Measurements from ENCODE around the gene ZFX. TPM values are rescaled to one million over a fixed set of nuclear protein-coding genes. Genes with fewer than 3 reads are reported as not detected.

The ZFX gene
- total and polyA plus RNA-seq, 10 of the 15 experiments (the other 5 are each of a cell fraction or from before 2014, with no cell fraction given), result 6.8 to 40.9 (median 24.6) TPM

DNA sequence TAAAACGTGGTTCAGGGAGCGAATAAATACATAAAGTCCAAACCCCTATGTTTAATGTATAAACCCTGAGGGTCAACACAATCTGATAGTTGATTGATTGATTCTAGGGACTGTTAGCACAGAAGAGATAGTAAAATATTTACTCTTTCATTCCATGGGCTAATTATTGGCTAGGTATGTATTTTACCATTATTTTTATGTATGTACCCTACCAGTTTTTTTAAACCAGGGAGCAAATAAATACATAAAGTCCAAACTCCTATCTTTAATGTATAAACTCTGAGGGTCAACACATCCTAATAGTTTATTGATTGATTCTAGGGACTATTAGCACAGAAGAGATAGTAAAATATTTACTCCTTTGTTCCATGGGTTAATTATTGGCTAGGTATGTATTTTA lies 40.0 kb downstream of the ZFX start (continued):
- TF ChIP-seq CHD1 (IDR thresholded peaks at IDR 0.05; ENCODE audit: low read depth, low read length) (no peak), NFYB (IDR thresholded peaks at IDR 0.05; ENCODE audit: insufficient read depth, low read depth, low read length) (no peak), EGR1 (IDR thresholded peaks at IDR 0.05; ENCODE audit: borderline replicate concordance in 1 of 2, low read depth in 2 of 2, low read length in 2 of 2) (no peak), CUX1 (IDR thresholded peaks at IDR 0.05; ENCODE audit: insufficient replicate concordance, low read depth, low read length) (no peak), POU2F2 (IDR thresholded peaks at IDR 0.05; ENCODE audit: borderline replicate concordance, low read depth, low read length) (no peak), HSF1 (IDR thresholded peaks at IDR 0.05; ENCODE audit: low read depth, low read length) (no peak), ESRRA (IDR thresholded peaks at IDR 0.05; ENCODE audit: low read length) (no peak), NR2C2 (IDR thresholded peaks at IDR 0.05; ENCODE audit: borderline replicate concordance, control insufficient read depth, insufficient read length, low read depth) (no peak), ATF3 (IDR thresholded peaks at IDR 0.05; ENCODE audit: borderline replicate concordance, extremely low read depth, low read depth, low read length) (no peak)
